H1 (cell line): Measurements from ENCODE around the gene S100A6. TPM values are rescaled to one million over a fixed set of nuclear protein-coding genes. Genes with fewer than 3 reads are reported as not detected.

ENCODE experiments used
- CTCF ChIA-PET: fragments of 300-600 bp; sonication (Branson Sonifier 250); formaldehyde crosslinking; loops from one replicate; lab custom pipeline; 2021; ENCODE audit not compliant: partially characterized antibody; lab: Charles Lee
- POLR2A ChIA-PET: fragments of 300-600 bp; sonication (Branson Sonifier 250); formaldehyde crosslinking; loops from one replicate; lab custom pipeline; 2021; ENCODE audit warnings: inconsistent platforms; ENCODE audit not compliant: partially characterized antibody; lab: Charles Lee
- DNase-seq, 2 experiments: peaks; one replicate each; pipeline versions ENCODE4 v3.0.0 to v3.0.0-alpha.2; 2010 to 2022; ENCODE audit warnings: low spot score in 2 of 2, low read depth in 1 of 2, mixed read lengths in 1 of 2
- FAIRE-seq: peaks from 2 replicates; lab custom pipeline; 2011; peaks lifted over from hg19 to GRCh38; lab: Jason Lieb, UNC
- H2AFZ ChIP-seq: 2 replicates; pipeline ENCODE4 v1.8.1; 2012; ENCODE audit warnings: low read length, inconsistent platforms
- H2AK5ac ChIP-seq: 2 replicates; pipeline ENCODE4 v1.6.1; 2013; ENCODE audit warnings: low read depth, low read length
- H2BK120ac ChIP-seq: replicated peaks from 2 replicates; pipeline ENCODE3; 2013; ENCODE audit warnings: low read depth, low read length, inconsistent platforms
- H2BK12ac ChIP-seq: 2 replicates; pipeline ENCODE4 v1.6.1; 2013; ENCODE audit warnings: low read depth, low read length
- H2BK15ac ChIP-seq: 2 replicates; pipeline ENCODE4 v1.6.1; 2013; ENCODE audit warnings: low read length
- H2BK20ac ChIP-seq: 2 replicates; pipeline ENCODE4 v1.6.1; 2013; ENCODE audit warnings: low read length
- H2BK5ac ChIP-seq: 2 replicates; pipeline ENCODE4 v1.6.1; 2013; ENCODE audit warnings: low read depth, low read length
- H3K14ac ChIP-seq: 2 replicates; pipeline ENCODE4 v1.6.1; 2013; ENCODE audit warnings: inconsistent platforms; ENCODE audit not compliant: insufficient read length
- H3K18ac ChIP-seq: 2 replicates; pipeline ENCODE4 v1.6.1; 2013; ENCODE audit warnings: low read length; ENCODE audit errors: extremely low read depth
- H3K23ac ChIP-seq: 2 replicates; pipeline ENCODE4 v1.6.1; 2013; ENCODE audit warnings: inconsistent platforms; ENCODE audit not compliant: insufficient read length
- H3K23me2 ChIP-seq: 2 replicates; pipeline ENCODE4 v1.6.1; 2013; ENCODE audit warnings: low read depth, low read length
- H3K27ac ChIP-seq: 2 replicates; pipeline ENCODE4 v1.6.1; 2011; ENCODE audit warnings: low read depth, low read length, inconsistent platforms
- H3K27me3 ChIP-seq, 4 experiments: replicated peaks in 1 of 4; 1 replicate in 1 of 4; 2 replicates in 3 of 4; pipeline versions ENCODE4 v1.6.1 to v1.8.1; 2011 to 2013; ENCODE audit warnings: low read length in 3 of 4, mild to moderate bottlenecking in 3 of 4, inconsistent platforms in 2 of 4, mixed read lengths in 2 of 4, moderate library complexity in 1 of 4; ENCODE audit not compliant: control insufficient read depth in 3 of 4, insufficient read depth in 3 of 4; ENCODE audit errors: extremely low read depth in 1 of 4
- H3K36me3 ChIP-seq, 4 experiments: 2 replicates each; pipeline versions ENCODE4 v1.6.1 to v1.8.1; 2011 to 2013; ENCODE audit warnings: mild to moderate bottlenecking in 4 of 4, low read length in 3 of 4, moderate library complexity in 2 of 4, control low read depth in 1 of 4, inconsistent platforms in 1 of 4; ENCODE audit not compliant: insufficient read depth in 4 of 4, control insufficient read depth in 2 of 4
- H3K4ac ChIP-seq: replicated peaks from 2 replicates; pipeline ENCODE3; 2013; ENCODE audit warnings: low read length, low read depth, mixed read lengths, inconsistent platforms; ENCODE audit not compliant: insufficient read length
- H3K4me1 ChIP-seq, 4 experiments: replicated peaks in 1 of 4; 1 replicate in 1 of 4; 2 replicates in 3 of 4; pipeline versions ENCODE4 v1.6.1 to v1.8.1; 2011 to 2013; ENCODE audit warnings: low read length in 3 of 4, inconsistent platforms in 2 of 4, mixed read lengths in 1 of 4; ENCODE audit not compliant: insufficient read depth in 4 of 4, control insufficient read depth in 3 of 4
- H3K4me2 ChIP-seq, 2 experiments: 2 replicates each; pipeline versions ENCODE4 v1.6.1 to v1.8.1; 2011 to 2013; ENCODE audit warnings: low read depth in 2 of 2, low read length in 2 of 2, control low read depth in 1 of 2, inconsistent platforms in 1 of 2, mild to moderate bottlenecking in 1 of 2; ENCODE audit not compliant: insufficient read depth in 1 of 2
- H3K4me3 ChIP-seq, 4 experiments: fragments of 200-600, 300-600 bp in 1 of 4; sonication (generic), shearing (Covaris generic), sonication (Bioruptor Twin) in 1 of 4; 2 replicates each; pipeline versions ENCODE4 v1.5.1 to v1.8.1; 2011 to 2016; ENCODE audit warnings: low read length in 4 of 4, low read depth in 3 of 4, control low read depth in 2 of 4, inconsistent platforms in 2 of 4, mild to moderate bottlenecking in 2 of 4, mixed read lengths in 1 of 4, moderate library complexity in 1 of 4; ENCODE audit not compliant: insufficient read depth in 2 of 4; ENCODE audit errors: extremely low read depth in 1 of 4
- H3K56ac ChIP-seq: replicated peaks from 2 replicates; pipeline ENCODE3; 2013; ENCODE audit warnings: low read depth, mild to moderate bottlenecking, mixed read lengths, low read length, inconsistent platforms; ENCODE audit not compliant: insufficient read length
- H3K79me1 ChIP-seq: 2 replicates; pipeline ENCODE4 v1.6.1; 2013; ENCODE audit warnings: low read depth, low read length, control low read depth
- H3K79me2 ChIP-seq, 2 experiments: 2 replicates each; pipeline versions ENCODE4 v1.6.1 to v1.8.1; 2012 to 2013; ENCODE audit warnings: low read length in 2 of 2, mild to moderate bottlenecking in 2 of 2, inconsistent platforms in 1 of 2; ENCODE audit not compliant: insufficient read depth in 2 of 2, control insufficient read depth in 1 of 2
- H3K9ac ChIP-seq, 4 experiments: replicated peaks in 1 of 4; 1 replicate in 1 of 4; 2 replicates in 3 of 4; pipeline versions ENCODE4 v1.6.1 to v1.8.1; 2011 to 2013; ENCODE audit warnings: low read depth in 3 of 4, low read length in 3 of 4, control low read depth in 2 of 4, mild to moderate bottlenecking in 2 of 4, moderate library complexity in 2 of 4, inconsistent platforms in 1 of 4; ENCODE audit errors: extremely low read depth in 1 of 4
- H3K9me3 ChIP-seq, 2 experiments: 2 replicates each; pipeline versions ENCODE4 v1.6.1 to v1.8.1; 2012 to 2013; ENCODE audit warnings: mild to moderate bottlenecking in 2 of 2, moderate library complexity in 2 of 2, control low read depth in 1 of 2, inconsistent platforms in 1 of 2, low read depth in 1 of 2, low read length in 1 of 2, mixed read lengths in 1 of 2; ENCODE audit not compliant: insufficient read depth in 2 of 2
- H4K20me1 ChIP-seq, 2 experiments: replicated peaks in 1 of 2; 2 replicates each; pipeline versions ENCODE3 to v1.8.1; 2011 to 2013; ENCODE audit warnings: inconsistent platforms in 2 of 2, low read length in 2 of 2, mild to moderate bottlenecking in 1 of 2; ENCODE audit not compliant: insufficient read depth in 2 of 2, control insufficient read depth in 1 of 2
- H4K5ac ChIP-seq: 2 replicates; pipeline ENCODE4 v1.6.1; 2013; ENCODE audit warnings: low read length, low read depth, mixed read lengths, inconsistent platforms; ENCODE audit not compliant: insufficient read length
- H4K8ac ChIP-seq: 2 replicates; pipeline ENCODE4 v1.8.0; 2013; ENCODE audit warnings: mild to moderate bottlenecking, moderate library complexity, low read length, inconsistent platforms; ENCODE audit not compliant: insufficient read depth; ENCODE audit errors: extremely low read depth
- H4K91ac ChIP-seq: replicated peaks from 2 replicates; pipeline ENCODE3; 2013; ENCODE audit warnings: low read length, mixed read lengths, inconsistent platforms; ENCODE audit not compliant: insufficient read length
- BCL11A ChIP-seq, 2 experiments: IDR thresholded peaks; one replicate each; pipeline ENCODE4 v1.6.1; 2011; ENCODE audit warnings: low read depth in 2 of 2, low read length in 2 of 2, mild to moderate bottlenecking in 2 of 2
- CHD1 ChIP-seq: IDR thresholded peaks from 2 replicates; pipeline ENCODE4 v1.6.1; 2012; ENCODE audit warnings: low read depth, low read length, improper control_type of control experiment
- GTF2F1 ChIP-seq: IDR thresholded peaks from 2 replicates; pipeline ENCODE4 v1.6.1; 2012; ENCODE audit warnings: low read depth, low read length, improper control_type of control experiment, borderline replicate concordance
- POU5F1 ChIP-seq: IDR thresholded peaks from 2 replicates; pipeline ENCODE4 v1.6.1; 2011; ENCODE audit warnings: low read depth, mild to moderate bottlenecking, low read length, moderate library complexity
- SAP30 ChIP-seq: fragments of 300-600 bp; sonication (generic); IDR thresholded peaks from 2 replicates; pipeline ENCODE4 v1.7.1; 2012; ENCODE audit warnings: low read length, moderate library complexity, mild to moderate bottlenecking, inconsistent platforms; ENCODE audit not compliant: insufficient read depth, insufficient replicate concordance
- SIN3A ChIP-seq, 2 experiments: IDR thresholded peaks in 1 of 2; conservative IDR thresholded peaks in 1 of 2; 2 replicates each; pipeline ENCODE4 v1.6.1; 2011 to 2012; ENCODE audit warnings: low read length in 2 of 2, improper control_type of control experiment in 1 of 2, low read depth in 1 of 2, mild to moderate bottlenecking in 1 of 2
- TCF12 ChIP-seq: IDR thresholded peaks from 2 replicates; pipeline ENCODE4 v1.6.1; 2011; ENCODE audit warnings: low read depth, mild to moderate bottlenecking, low read length
- TEAD4 ChIP-seq: IDR thresholded peaks from 2 replicates; pipeline ENCODE4 v1.6.1; 2012; ENCODE audit warnings: low read depth, low read length, inconsistent platforms, mixed read lengths
- WGBS, 2 experiments: shearing (Covaris generic) in 1 of 2; methylation state at CpG; one replicate each; pipeline versions ENCODE4 v1.1.6 to v1.1.7; 2013 to 2015; ENCODE audit warnings: low lambda C conversion rate in 2 of 2, mixed read lengths in 2 of 2, inconsistent platforms in 1 of 2, low coverage in 1 of 2, missing lambda C conversion rate in 1 of 2; ENCODE audit not compliant: insufficient replicate concordance in 2 of 2, insufficient coverage in 1 of 2, insufficient read length in 1 of 2; ENCODE audit errors: extremely low coverage in 1 of 2, missing lambda C conversion rate in 1 of 2; 5-methylcytosine and 5-hydroxymethylcytosine counted together
- polyA plus RNA-seq, 7 experiments: library from polyadenylated mRNA; depleted of rRNA in 3 of 7; stranded (reverse) in 5 of 7; unstranded in 2 of 7; fragments of >200 nt in 5 of 7; fragments of 200-250 nt in 2 of 7; gene quantifications; 1 replicate in 5 of 7; 2 replicates in 1 of 7; 4 replicates in 1 of 7; pipeline versions ENCODE4 v1.2.1 to v1.2.3, GENCODE V29; 2011 to 2013; ENCODE audit warnings: missing spikeins in 2 of 7, mixed read lengths in 2 of 7
- total RNA-seq: library from RNA; stranded (reverse); fragmentation: NEBNext Ultra II Directional; extraction: Animal tissue kit (Norgen Biotek cat#: 25700); gene quantifications from 2 replicates; pipeline ENCODE4 v1.2.1, GENCODE V29; 2021
- TF ChIP-seq, protein P1 (sequence below): IDR thresholded peaks from 2 replicates; pipeline ENCODE4 v1.6.1; 2012; ENCODE audit warnings: inconsistent platforms

The S100A6 gene
- total and polyA plus RNA-seq, 2 of the 8 experiments (the other 6 are each of a cell fraction or from before 2014, with no cell fraction given): 11.1 to 63.0 TPM

DNA sequence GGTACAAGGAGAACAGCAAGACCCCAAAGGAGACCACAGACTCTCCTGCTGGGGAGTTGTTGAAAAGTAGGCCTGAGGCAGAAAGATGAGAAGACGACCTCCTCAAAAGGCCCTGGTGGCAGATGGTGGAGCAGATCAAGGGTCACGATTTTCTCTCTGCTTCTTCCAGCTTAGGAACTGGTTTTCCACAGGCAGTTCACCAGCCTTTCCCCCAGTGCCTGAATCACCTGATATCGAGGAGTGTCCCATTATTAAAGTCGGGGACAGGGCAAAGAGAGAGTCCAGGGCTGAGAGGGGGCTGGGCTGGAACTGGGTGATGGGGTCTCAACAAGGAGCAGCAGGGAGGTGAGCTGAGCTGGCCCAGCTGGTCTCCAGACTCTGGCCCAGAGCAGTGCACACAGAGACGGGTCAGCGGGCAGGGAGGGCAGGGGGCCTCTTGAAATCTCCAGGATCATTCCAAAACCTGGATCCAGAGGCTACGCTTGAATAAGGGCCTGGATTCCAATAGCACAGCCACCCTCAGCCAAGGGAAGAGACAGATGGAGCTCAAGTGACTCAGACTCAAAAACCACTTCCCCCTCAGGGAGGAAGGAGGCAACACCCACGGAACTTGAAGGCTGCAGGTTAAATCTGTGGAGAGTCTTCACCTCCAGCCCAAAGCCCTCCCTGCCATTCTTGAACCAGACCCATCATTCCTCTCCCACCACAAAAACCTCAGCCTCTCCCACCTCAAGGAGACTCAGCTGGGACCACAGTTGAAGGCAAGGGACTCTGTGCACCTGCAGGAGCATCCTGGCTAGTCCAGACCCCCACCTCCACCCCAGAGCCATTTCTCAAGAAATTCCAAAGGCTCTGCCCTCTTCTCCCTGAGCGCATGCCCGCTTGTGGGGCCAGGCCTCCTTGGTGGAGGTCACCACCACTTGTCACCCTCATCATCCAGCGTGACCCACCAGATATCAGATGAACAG lies 4.9 kb upstream of the S100A6 start, which contains the start of gene S100A5:
Gene S100A5 (minus strand): TSS at position 541 of the 968 bp plus-strand sequence. CDS start 743 bp downstream, outside the sequence.
- 84% methylated on average over 11 of the region's 11 CpGs; no CpG with 5 or more reads in 1 of the 2 experiments for WGBS, 2 experiments
- no peaks in the 10 kb centered on the region for H3K36me3 ChIP-seq
- H2BK5ac ChIP-seq: no peak within 1 kb of the TSS
- H2AFZ ChIP-seq: no peak within 1 kb of the TSS
- peak within 1 kb of the TSS; percentile 89; the same call in 1 of the 2 replicates for H2AK5ac ChIP-seq
- ChIA-PET POLR2A (interaction anchor here (0.5 to 1.4 kb wide), 5 partner anchors 10 to 128 kb away, joined by 3 to 4 read pairs (median 3); no protein-coding TSS in a partner anchor), CTCF (interaction anchor here (1.0 to 10.2 kb wide), 8 partner anchors 8 to 89 kb away, joined by 3 to 165 read pairs (median 6); partner anchors contain the start of genes S100A2, S100A3 and S100A4)
- FAIRE-seq (no peak), DNase-seq (no peak)
- H4K91ac ChIP-seq: peak within 1 kb of the TSS; percentile 25
- H2BK15ac ChIP-seq: 0 out of 2 replicates have a peak within 1 kb of the TSS, but pooled peaks have one; percentile 25
- H2BK12ac ChIP-seq: peak within 1 kb of the TSS; percentile 68; the same call in 1 of the 2 replicates
- no peak within 1 kb of the TSS for H3K4me2 ChIP-seq
- H3K23ac ChIP-seq: no peak within 1 kb of the TSS
- no peak within 1 kb of the TSS for H3K14ac ChIP-seq
- no peaks in the 10 kb centered on the region for H3K79me1 ChIP-seq
- peaks cover 15 to 29% (median 24%) of the 10 kb centered on the region in 4 experiments for H3K4me1 ChIP-seq
- H3K23me2 ChIP-seq: peaks cover 6% of the 10 kb centered on the region
- H3K9me3 ChIP-seq: no peaks in the 10 kb centered on the region
- no peaks in the 10 kb centered on the region for H3K79me2 ChIP-seq
- no peak within 1 kb of the TSS for H4K8ac ChIP-seq
- H4K20me1 ChIP-seq: no peaks in the 10 kb centered on the region
- no peak within 1 kb of the TSS for H3K4ac ChIP-seq
- no peak within 1 kb of the TSS for H3K9ac ChIP-seq
- no peak within 1 kb of the TSS for H2BK120ac ChIP-seq
- no peak within 1 kb of the TSS for H3K27ac ChIP-seq
- H3K27me3 ChIP-seq: peaks cover 0 to 5% (median under 1%) of the 10 kb centered on the region in 4 experiments; a peak in 3 of 7 replicates
- no peak within 1 kb of the TSS for H4K5ac ChIP-seq
- peak within 1 kb of the TSS; percentile 80; the same call in 1 of the 2 replicates for H2BK20ac ChIP-seq
- H3K18ac ChIP-seq: no peak within 1 kb of the TSS
- H3K56ac ChIP-seq: no peak within 1 kb of the TSS
- H3K4me3 ChIP-seq: no peak within 1 kb of the TSS
- no peak for TF ChIP-seq POU5F1
- no peak for TF ChIP-seq CHD1
- no peak for TF ChIP-seq TCF12
- TF ChIP-seq, protein P1, sequence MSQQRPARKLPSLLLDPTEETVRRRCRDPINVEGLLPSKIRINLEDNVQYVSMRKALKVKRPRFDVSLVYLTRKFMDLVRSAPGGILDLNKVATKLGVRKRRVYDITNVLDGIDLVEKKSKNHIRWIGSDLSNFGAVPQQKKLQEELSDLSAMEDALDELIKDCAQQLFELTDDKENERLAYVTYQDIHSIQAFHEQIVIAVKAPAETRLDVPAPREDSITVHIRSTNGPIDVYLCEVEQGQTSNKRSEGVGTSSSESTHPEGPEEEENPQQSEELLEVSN: no peak
- TF ChIP-seq BCL11A (IDR thresholded peaks at IDR 0.05; ENCODE audit: low read depth in 2 of 2, low read length in 2 of 2): no peak
- no peak for TF ChIP-seq SIN3A (conservative IDR thresholded peaks at IDR 0.05 in 1 of 2, IDR thresholded peaks at IDR 0.05 in 1 of 2; ENCODE audit: low read depth in 1 of 2, low read length in 2 of 2)
- no peak for TF ChIP-seq GTF2F1
- no peak for TF ChIP-seq SAP30
- no peak for TF ChIP-seq TEAD4
